ENCODE data around the gene IGFN1. TPM values are rescaled to one million over a fixed set of nuclear protein-coding genes. Genes with fewer than 3 reads are reported as not detected.

IGFN1 gene
- total RNA-seq, 3 donors from 2014 or later (not counting 1 experiment from before 2014, with no cell fraction given) = not detected

DNA sequence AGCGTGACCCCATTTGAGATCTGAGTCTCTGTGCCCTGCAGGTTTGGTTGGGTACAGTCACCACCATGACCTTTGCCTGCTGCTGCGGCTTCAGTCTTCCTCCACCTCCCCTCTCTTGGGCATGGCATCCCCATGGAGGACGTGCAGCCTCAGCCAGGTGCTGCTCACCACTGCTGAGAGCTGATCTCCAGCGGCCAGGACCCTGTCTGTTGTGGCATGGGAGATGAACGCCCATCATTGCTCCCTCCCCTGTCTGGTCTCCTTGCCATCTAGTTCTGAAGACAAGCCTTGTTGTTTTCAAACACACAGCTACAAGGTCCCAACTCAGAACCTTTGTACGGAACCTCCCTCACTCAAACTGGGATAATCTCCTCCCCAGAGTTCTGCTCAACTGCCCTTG lies 73.4 kb downstream of the IGFN1 start:
- ATAC-seq (no peak), DNase-seq (peak in 1 of 2 donors; percentile 4)
- no peaks in the 10 kb centered on the region for H3K4me1 ChIP-seq (ENCODE audit: control insufficient read depth, insufficient read depth, low read length)
- TF ChIP-seq, protein P1, sequence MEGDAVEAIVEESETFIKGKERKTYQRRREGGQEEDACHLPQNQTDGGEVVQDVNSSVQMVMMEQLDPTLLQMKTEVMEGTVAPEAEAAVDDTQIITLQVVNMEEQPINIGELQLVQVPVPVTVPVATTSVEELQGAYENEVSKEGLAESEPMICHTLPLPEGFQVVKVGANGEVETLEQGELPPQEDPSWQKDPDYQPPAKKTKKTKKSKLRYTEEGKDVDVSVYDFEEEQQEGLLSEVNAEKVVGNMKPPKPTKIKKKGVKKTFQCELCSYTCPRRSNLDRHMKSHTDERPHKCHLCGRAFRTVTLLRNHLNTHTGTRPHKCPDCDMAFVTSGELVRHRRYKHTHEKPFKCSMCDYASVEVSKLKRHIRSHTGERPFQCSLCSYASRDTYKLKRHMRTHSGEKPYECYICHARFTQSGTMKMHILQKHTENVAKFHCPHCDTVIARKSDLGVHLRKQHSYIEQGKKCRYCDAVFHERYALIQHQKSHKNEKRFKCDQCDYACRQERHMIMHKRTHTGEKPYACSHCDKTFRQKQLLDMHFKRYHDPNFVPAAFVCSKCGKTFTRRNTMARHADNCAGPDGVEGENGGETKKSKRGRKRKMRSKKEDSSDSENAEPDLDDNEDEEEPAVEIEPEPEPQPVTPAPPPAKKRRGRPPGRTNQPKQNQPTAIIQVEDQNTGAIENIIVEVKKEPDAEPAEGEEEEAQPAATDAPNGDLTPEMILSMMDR (IDR thresholded peaks at IDR 0.05) = no peak
- no peak overlapping the region for H3K4me3 Mint-ChIP-seq
- no peaks in the 10 kb centered on the region for H3K4me1 Mint-ChIP-seq
- H3K27ac Mint-ChIP-seq = no peak overlapping the region
- H3K27ac ChIP-seq (ENCODE audit: low read length) = no peak overlapping the region
- intact Hi-C loops (cut with micrococcal nuclease) = no loop called here
- H3K27me3 ChIP-seq (ENCODE audit: control insufficient read depth, insufficient read depth, low read length) = no peaks in the 10 kb centered on the region
- no peaks in the 10 kb centered on the region for H3K36me3 ChIP-seq (ENCODE audit: control insufficient read depth, insufficient read depth, low read length)
- H3K27me3 Mint-ChIP-seq (ENCODE audit: low read depth in 2 of 2) = peaks cover 24 to 54% of the 10 kb centered on the region in 2 donors
- H3K4me3 ChIP-seq (ENCODE audit: low read length) = no peak overlapping the region
- H3K36me3 Mint-ChIP-seq = no peaks in the 10 kb centered on the region
- WGBS (ENCODE audit: insufficient coverage) = 78% methylated on average over 6 of the region's 6 CpGs
- no peaks in the 10 kb centered on the region for H3K9me3 ChIP-seq (ENCODE audit: control insufficient read depth, insufficient read depth, low read length)
- H3K9me3 Mint-ChIP-seq = no peaks in the 10 kb centered on the region

DNA sequence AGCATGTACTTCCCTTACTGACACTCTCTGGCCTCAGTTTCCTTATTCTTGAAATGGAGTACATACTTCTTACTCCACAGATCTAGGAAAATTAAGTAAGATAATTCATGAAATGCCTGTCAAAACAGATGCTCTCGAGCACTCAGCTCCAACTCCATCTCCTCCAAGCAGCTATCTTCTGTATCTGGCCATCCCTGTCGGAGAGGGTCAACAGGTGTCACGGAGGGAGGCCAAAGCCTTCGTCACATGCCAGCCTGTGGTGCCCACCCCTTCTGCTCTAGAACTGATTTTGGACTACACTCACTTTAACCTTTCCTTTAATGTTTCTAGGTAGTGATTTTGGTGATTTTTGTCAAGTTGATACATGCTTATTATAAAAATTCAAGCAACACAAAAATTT lies 73.9 kb downstream of the IGFN1 start:
- H3K9me3 Mint-ChIP-seq = no peaks in the 10 kb centered on the region
- H3K27me3 ChIP-seq (ENCODE audit: control insufficient read depth, insufficient read depth, low read length) = no peaks in the 10 kb centered on the region
- no peak for ATAC-seq
- H3K36me3 ChIP-seq (ENCODE audit: control insufficient read depth, insufficient read depth, low read length) = no peaks in the 10 kb centered on the region
- no peaks in the 10 kb centered on the region for H3K4me1 Mint-ChIP-seq
- H3K27ac Mint-ChIP-seq = no peak overlapping the region
- TF ChIP-seq, protein P1 (IDR thresholded peaks at IDR 0.05) = no peak
- peak in 1 of 2 donors; percentile 6 for DNase-seq
- H3K27ac ChIP-seq (ENCODE audit: low read length) = no peak overlapping the region
- no peak overlapping the region for H3K4me3 ChIP-seq (ENCODE audit: low read length)
- no peaks in the 10 kb centered on the region for H3K9me3 ChIP-seq (ENCODE audit: control insufficient read depth, insufficient read depth, low read length)
- 81% methylated on average over 4 of the region's 4 CpGs for WGBS (ENCODE audit: insufficient coverage)
- intact Hi-C loops (cut with micrococcal nuclease) = no loop called here
- H3K4me3 Mint-ChIP-seq = no peak overlapping the region
- no peaks in the 10 kb centered on the region for H3K36me3 Mint-ChIP-seq
- peaks cover 22 to 59% of the 10 kb centered on the region in 2 donors for H3K27me3 Mint-ChIP-seq (ENCODE audit: low read depth in 2 of 2)
- no peaks in the 10 kb centered on the region for H3K4me1 ChIP-seq (ENCODE audit: control insufficient read depth, insufficient read depth, low read length)

DNA sequence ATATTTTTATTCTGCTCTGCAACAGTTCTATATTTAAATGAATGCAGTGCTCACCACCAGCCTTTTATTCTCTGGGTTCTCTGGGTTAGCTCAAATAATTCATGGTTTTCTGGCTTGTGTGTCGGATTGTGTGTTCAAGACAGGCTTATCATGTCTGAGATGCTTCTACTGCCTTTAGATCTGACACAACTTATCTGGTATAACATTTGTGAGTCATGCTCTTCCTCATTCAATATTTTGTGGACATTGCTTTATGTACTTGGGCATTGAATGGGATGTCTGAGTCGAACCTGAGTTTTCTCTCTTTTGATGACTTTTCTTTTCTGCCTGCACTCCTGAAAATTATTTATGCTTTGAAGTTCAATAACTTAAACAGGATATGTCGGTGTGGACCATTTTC lies 75.1 kb downstream of the IGFN1 start:
- Histone ChIP-seq H3K27me3 (ENCODE audit: control insufficient read depth, insufficient read depth, low read length) (no peaks in the 10 kb centered on the region), H3K9me3 (ENCODE audit: control insufficient read depth, insufficient read depth, low read length) (no peaks in the 10 kb centered on the region), H3K4me3 (ENCODE audit: low read length) (no peak overlapping the region), H3K4me1 (ENCODE audit: control insufficient read depth, insufficient read depth, low read length) (no peaks in the 10 kb centered on the region), H3K36me3 (ENCODE audit: control insufficient read depth, insufficient read depth, low read length) (no peaks in the 10 kb centered on the region), H3K27ac (ENCODE audit: low read length) (no peak overlapping the region)
- ATAC-seq = no peak
- WGBS (ENCODE audit: insufficient coverage) = 91% methylated on average over 2 of the region's 3 CpGs
- intact Hi-C loops (cut with micrococcal nuclease) = no loop called here
- Mint-ChIP-seq H3K36me3 (no peaks in the 10 kb centered on the region), H3K4me3 (no peak overlapping the region), H3K9me3 (no peaks in the 10 kb centered on the region), H3K27me3 (ENCODE audit: low read depth in 2 of 2) (peaks cover 21 to 60% of the 10 kb centered on the region in 2 donors), H3K27ac (no peak overlapping the region), H3K4me1 (no peaks in the 10 kb centered on the region)
- no peak for DNase-seq
- TF ChIP-seq, protein P1 (IDR thresholded peaks at IDR 0.05) = no peak

DNA sequence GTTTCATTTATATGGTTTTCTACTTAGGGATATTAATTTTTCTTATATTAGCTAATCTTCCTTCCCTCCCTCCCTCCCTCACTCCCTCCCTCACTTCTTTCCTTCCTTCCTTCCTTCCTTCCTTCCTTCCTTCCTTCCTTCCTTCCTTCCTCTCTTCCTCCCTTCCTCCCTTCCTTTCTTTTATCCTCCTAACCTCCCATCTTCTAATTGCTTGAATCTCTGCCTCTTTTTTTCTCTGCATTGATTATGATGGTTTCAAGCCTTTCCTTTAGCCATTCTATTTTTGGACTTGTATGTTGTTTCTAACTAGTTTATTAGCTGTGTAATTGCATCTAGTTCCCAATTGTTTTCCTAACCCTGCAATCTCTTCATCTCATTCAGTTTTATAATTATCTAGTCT lies 75.7 kb downstream of the IGFN1 start:
- intact Hi-C loops (cut with micrococcal nuclease) = no loop called here
- H3K27ac Mint-ChIP-seq = no peak overlapping the region

More for the DNA sequence above, 75.7 kb downstream of the IGFN1 start:
- no peaks in the 10 kb centered on the region for H3K9me3 ChIP-seq (ENCODE audit: control insufficient read depth, insufficient read depth, low read length)
- H3K36me3 Mint-ChIP-seq = no peaks in the 10 kb centered on the region
- DNase-seq = no peak
- peaks cover 21 to 59% of the 10 kb centered on the region in 2 donors for H3K27me3 Mint-ChIP-seq (ENCODE audit: low read depth in 2 of 2)
- TF ChIP-seq, protein P1 (IDR thresholded peaks at IDR 0.05) = no peak
- H3K9me3 Mint-ChIP-seq = no peaks in the 10 kb centered on the region
- H3K4me1 ChIP-seq (ENCODE audit: control insufficient read depth, insufficient read depth, low read length) = no peaks in the 10 kb centered on the region
- no peak overlapping the region for H3K27ac ChIP-seq (ENCODE audit: low read length)
- ATAC-seq = no peak
- H3K4me1 Mint-ChIP-seq = no peaks in the 10 kb centered on the region
- H3K27me3 ChIP-seq (ENCODE audit: control insufficient read depth, insufficient read depth, low read length) = no peaks in the 10 kb centered on the region
- no peaks in the 10 kb centered on the region for H3K36me3 ChIP-seq (ENCODE audit: control insufficient read depth, insufficient read depth, low read length)
- H3K4me3 Mint-ChIP-seq = no peak overlapping the region
- H3K4me3 ChIP-seq (ENCODE audit: low read length) = no peak overlapping the region
